Stimulated activated naive CD4-positive, alpha-beta T cell treated with Interleukin-2 at 50 U/mL for 16 hours (primary cell): Measurements from ENCODE around the gene CYP2W1.
"Not testable (repeated sequence)": the region's sequence is repeated elsewhere in the genome, so short reads cannot be mapped to it uniquely, and the experiment has no call there.

ENCODE experiments used
- DNase-seq: peaks from one replicate; lab custom pipeline; 2025; lab: John Stamatoyannopoulos, UW

The CYP2W1 gene, protein sequence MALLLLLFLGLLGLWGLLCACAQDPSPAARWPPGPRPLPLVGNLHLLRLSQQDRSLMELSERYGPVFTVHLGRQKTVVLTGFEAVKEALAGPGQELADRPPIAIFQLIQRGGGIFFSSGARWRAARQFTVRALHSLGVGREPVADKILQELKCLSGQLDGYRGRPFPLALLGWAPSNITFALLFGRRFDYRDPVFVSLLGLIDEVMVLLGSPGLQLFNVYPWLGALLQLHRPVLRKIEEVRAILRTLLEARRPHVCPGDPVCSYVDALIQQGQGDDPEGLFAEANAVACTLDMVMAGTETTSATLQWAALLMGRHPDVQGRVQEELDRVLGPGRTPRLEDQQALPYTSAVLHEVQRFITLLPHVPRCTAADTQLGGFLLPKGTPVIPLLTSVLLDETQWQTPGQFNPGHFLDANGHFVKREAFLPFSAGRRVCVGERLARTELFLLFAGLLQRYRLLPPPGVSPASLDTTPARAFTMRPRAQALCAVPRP

DNA sequence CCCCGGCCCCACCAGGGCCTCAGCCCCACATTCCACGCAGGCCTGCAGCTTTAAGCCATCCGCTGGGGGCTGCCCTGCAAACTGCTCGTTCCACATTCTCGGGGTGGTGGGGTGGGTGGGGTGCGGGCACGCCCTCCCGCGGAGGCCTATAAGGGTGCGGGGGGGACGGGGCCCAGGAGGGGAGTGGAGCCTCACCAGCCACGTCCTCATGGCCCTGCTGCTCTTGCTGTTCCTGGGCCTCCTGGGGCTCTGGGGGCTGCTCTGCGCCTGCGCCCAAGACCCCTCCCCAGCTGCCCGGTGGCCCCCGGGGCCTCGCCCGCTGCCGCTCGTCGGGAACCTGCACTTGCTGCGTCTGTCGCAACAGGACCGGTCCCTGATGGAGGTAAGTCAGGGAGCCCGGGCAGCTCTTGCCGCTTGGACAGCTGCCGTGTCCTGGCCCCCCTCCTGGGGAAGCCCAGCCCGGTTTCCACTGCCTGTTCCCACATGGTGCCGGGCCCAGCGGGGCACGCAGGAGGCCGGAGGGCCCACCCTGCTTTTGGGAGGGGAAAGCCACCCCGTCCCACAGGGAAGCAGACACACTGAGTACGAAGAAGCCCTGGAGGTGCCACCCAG lies at the start of gene CYP2W1:
CYP2W1 (plus strand) TSS at position 178 of the 612 bp plus-strand sequence; CDS start at position 209, 31 bp downstream.
- DNase-seq, result no peak

DNA sequence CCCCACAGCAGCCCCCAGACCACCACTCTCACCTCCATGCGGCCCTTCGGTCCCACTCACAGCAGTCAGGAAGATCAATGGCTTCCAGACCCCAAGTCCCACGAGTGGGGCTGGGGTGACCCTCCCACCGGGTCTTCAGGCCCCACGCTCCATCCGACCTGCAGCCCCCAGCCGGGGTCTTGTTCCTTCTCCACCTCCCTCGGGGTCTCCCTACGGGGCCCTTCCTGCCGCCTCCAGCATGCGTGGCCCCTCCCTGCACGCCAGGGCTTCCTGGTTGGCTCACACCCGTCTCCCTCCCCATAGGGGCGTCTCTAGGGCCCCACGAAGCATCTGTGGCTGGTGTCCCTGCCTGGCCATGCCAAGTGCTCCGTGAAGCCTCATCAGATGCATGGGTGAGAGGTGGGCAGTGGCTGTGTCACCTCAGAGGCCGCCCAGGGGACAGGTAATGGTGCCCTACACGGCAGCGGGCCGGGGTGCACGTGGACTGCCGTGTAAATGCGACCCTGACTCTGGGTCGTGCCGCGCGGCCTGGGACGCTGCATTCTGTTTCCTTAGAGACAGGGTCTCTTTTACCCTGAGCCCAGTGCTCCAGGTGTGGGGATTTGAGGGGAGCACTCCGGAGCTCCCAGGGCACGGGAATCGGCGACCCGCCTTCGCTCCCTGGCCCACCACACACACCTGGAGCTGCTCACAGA lies 48.4 kb upstream of the CYP2W1 start:
- DNase-seq, result no peak

DNA sequence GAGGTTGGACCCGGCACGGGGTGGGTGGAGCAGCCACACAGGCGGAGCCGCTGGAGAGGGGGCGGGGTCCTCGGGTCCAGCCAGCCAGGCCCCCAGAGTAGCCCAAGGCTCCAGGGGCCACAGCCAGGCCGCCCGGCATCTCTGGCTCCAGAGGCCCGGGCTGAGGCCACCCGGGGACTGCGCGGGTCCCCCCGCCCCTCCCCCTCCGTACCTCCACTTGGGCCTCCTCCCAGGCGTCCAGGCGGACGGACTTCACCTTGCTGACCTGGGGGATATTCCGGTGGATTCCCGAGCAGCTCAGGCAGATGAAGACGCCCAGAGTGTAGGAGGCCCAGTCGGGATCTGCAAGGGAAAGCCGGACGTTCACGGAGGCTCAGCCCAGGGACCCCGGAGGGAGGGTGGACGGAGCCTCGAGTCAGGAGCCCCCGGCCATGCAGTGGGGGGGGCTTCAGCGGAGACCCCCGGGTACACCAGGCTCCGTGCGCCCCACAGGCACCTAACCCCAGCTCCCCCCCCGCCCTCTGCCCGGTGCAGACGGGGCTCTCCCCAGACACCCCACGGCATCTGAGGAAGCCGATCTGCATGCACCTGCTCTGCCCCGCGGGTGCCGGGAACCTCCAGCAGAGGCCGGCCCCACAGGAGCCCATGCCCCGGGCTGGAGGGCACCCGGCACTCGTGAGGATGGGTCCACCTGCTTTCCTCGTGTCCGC lies 47.7 kb upstream of the CYP2W1 start:
- DNase-seq, result no peak

DNA sequence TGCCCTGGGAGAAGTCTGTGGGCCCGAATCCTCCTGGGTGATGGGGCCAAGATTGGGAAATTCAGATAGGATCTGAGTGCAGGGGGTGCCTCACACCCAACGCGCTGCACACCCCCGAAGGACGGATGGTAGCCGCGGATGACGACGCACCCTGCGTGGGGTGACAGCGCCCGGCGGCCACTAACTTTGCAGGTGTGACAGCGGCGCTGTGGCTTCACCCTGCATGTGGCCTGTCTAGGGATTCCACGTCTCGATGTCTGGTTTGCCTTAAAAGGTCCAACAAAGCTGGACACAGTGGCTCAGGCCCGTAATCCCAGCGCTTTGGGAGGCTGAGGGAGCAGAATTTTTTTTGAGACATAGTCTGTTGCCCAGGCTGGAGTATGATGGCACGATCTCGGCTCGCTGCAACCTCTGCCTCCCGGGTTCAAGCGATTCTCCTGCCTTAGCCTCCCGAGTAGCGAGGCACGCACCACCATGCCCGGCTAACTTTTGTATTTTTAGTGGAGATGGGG lies 47.1 kb upstream of the CYP2W1 start:
- no peak for DNase-seq

DNA sequence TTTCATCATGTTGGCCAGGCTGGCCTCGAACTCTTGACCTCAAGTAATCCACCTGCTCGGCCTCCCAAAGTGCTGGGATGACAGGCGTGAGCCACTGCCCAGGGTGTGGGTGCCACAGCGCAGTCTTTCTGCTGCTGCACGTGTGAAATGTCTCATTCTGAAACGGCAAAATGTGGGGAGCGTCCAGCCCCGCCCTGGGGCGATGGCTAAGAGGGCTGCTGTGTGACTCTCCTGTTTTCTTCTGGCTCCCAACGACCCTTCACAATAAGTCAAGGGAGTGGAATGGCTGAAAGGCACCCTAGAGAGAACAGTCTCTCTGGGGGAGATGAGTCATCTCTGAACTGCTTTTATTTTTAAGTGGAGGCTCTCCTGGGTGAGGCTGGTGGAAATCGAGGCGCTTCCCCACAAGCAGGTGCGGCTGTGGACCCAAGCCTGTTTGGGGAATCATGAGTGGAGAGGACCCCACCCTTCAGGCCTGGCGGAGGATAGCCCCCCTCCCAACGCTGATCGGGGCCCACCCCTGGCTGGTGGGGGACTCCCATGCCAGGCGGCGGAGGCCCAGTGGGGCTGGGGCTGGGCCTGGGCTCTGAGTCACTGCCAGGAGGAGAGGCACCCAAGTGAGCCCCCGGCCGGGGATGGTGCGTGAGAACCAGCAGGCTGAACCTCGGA lies 46.5 kb upstream of the CYP2W1 start:
- peak; percentile 31 for DNase-seq

DNA sequence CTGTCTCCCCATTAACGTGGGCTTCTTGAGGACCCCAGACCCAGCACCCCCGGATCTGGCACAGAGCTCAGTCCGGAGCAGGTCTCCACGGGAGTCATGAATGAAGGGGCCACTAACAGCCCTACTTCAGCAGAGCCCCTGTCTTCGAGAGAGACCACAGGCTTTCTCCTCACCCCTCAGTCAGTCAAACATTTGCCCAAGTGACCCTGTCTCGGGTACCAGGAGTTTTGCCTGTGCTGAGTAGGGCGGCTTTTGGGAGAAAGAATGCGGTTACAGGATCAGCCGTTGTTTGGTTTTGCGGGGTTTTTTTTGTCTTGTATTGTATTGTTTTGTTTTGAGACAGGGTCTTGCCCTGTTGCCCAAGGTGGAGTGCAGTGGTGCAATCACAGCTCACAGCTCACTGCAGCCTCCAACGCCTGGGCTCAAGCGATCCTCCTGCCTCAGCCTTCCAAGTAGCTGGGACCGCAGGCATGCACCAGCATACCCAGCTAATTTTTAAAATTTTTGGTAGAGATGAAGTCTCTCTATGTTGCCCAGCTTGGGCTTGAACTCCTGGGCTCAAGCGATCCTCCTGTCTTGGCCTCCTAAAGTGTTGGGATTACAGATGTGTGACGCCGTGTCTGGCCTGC lies 45.0 kb upstream of the CYP2W1 start:
- no peak for DNase-seq

DNA sequence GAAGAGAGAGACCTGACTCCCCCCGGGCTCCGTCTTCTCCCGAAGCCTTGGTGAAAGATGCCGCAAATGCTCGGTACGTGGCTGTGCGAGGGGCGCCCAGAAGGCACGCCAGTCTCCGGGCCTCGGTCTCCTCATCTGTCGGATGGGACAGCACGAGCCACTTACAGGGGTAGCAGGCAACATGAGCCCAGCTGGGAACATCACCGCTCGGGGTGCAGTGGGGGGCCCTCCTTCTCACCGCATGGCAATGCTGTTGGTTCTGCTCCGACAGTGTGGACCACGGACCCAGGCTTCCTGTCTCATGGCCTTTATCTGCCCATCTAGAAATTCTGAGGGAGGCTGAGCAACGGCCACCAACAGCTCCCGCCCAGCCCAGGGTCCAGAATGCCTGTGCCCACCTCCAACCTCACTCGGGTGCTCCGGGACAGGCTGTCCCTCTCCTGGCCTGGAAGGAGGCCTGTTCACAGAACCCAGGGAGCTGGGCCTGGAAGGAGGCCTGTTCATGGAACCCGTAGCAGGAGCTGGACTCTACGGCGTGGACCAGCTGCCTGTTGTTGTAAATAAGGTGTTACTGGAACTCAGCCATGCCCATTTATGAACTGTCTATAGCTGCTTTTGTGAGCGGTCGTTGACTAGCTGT lies 44.3 kb upstream of the CYP2W1 start:
- DNase-seq, result no peak

DNA sequence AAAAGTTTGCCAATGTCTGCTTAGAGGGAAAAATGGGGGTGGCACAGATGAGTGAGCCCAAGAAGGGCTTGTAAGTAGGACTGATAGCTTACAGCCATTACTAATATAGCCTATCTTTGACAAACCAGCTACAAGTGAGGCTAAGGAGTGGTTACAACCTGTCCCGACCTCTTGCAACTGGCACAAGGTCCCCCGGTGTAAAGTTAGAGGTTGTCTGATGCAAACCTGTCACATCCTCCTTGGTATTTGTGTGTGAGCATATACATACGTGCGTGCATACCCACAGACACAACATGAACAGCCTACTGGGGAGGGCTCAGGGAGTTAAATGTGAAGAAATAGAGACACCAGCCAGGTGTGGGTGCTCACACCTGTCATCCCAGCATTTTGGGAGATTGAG lies 43.1 kb upstream of the CYP2W1 start:
- no peak for DNase-seq

DNA sequence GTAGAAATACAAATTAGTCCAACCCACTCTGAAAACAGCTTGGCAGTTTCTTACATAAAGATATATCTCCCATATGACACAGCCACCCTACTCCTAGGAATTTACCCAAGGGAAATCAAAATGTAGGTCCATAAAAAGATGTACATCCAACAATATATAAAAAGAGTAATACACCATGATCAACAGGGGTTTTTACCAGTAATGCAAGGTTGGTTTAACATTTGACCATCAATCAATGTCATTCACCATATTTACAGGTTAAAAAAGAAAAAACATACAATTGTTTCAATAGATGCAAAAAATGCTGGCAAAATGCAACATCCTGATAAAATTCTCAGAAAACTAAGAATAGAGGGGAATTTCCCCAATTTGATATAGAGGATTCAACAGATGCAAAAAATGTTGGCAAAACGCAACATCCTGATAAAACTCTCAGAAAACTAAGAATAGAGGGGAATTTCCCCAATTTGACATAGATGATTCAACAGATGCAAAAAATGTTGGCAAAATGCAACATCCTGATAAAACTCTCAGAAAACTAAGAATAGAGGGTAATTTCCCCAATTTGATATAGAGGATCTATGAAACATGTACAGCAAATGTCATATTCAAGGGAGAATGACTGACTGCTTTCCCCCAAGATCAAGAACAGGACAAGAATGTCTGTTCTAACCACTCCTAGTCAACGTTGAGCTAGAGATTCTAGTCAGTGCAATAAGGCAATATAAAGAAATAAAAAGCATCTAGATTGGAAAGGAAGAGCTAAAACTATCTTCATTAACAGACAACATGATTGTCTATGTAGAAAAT lies 42.2 kb upstream of the CYP2W1 start:
- no peak for DNase-seq

DNA sequence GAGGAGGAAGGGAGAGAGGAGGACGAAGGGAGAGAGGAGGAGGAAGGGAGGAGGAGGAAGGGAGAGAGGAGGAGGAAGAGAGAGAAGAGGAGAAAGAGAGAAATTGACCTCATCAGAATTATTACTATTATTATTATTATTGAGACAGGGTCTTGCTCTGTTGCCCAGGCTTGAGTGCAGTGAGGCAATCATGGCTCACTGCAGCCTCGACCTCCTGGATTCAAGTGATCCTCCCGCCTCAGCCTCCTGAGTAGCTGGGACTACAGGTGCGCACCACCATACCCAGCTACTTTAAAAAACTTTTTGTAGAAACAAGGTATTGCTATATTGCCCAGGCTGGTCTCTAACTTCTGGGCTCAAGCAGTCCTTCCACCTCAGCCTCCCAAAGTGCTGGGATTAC lies 39.2 kb upstream of the CYP2W1 start:
- not testable (repeated sequence) for DNase-seq

DNA sequence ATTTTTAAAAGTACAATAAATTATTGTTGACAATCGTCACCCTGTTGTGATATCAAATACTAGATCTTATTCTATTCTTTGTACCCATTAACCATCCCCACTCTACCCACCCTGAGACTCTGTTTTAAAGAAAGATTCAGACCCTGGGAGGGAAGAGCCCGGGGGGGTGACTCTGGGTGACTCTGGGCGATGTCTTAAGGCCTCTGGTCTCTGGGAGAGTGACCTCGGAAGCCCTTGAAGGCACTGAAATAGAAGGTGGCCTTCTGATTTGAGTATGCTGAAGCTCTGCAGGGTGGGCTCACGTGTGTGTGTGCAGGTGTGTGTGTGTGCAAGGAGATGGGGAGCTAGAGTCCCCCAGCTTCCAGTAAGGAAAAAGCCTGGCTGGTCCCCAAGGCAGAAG lies 38.2 kb upstream of the CYP2W1 start:
- no peak for DNase-seq

DNA sequence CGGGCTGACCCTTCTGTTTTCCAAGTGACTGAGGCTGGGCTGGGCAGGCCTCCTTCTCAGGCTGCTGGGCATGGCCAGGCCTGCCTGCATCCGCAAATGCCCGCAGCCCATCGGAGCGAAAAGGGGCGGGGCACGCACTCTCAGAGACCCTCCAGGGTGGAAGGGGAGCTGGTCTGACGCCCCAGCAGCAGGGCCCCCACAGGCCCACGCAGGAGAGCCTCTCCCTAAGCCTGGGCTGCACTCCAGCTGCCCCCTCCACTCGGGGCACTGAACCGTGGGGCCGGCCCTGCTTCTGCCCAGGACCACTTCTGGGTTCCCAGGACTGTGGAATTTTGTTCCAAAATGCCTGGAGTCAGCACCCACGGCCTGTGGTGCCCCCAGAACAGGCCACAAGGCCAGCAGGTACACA lies 37.8 kb upstream of the CYP2W1 start:
- DNase-seq, result no peak

DNA sequence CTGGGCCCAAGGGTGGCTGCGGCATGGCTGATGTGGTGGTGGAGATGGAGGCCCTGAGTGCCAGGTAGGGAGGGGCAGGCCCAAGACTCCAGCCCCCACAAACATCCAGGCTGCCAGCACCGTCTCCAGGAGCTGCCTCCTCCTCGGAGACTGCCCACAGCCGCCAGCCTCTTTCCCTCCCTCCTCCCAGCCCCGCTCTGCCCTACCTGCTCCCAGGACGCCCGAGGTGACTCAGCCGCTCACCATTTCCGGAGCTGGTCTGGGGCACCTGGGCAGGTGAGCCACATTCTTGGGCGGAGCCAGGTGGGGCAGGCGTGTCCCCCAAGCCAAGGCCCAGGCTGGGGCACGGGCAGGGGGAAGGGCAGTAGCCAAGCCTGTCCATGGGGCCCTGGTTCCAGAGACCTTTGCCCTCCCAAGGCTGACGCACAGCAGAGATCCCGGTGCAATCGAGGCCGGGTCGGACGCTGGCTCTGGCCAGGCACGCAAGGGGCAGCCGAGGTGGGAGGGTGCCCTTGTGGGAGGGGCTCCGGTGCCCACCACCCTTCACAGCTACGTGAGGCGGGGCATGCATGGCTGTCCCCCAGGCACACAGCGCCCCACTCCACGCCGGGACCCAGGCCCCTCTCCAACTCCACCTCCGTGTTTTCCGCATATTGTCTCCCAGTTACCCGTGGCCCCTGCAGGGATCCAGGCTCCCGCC lies 37.3 kb upstream of the CYP2W1 start:
- DNase-seq, result no peak

DNA sequence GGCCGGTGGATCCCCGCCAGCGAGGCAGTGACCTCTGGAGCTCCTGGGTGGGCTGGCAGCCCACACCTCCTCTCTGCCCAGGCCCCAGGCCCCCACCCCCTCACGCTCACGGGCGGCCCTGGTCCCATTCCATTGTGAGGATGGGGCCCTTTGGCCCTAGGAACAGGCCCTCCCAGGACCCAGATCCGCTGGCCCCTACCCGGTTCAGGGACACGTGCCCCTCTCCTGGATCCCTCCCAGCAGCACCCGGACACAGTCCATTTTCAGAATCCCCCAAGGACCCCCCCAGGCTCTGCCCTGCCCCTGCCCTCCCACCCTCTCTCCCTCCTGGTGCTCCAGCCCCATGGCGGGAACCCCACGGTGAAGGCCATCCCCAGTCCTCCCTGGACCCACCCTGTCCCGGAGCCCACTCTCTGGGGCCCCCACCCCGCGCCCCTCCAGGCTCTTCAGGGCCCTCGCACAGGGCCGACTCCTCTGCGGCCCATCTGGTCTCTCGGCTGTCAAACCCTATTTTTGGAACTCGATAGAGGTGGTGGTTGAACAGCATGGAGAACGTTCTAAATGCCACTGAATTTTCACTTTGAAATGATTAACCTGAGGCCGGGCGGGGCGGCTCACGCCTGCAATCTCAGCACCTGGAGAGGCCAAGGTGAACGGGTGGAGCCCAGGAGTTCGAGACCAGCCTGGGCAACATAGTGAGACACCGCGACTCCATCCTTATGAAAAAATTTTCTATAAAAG lies 36.6 kb upstream of the CYP2W1 start:
- DNase-seq, result no peak

DNA sequence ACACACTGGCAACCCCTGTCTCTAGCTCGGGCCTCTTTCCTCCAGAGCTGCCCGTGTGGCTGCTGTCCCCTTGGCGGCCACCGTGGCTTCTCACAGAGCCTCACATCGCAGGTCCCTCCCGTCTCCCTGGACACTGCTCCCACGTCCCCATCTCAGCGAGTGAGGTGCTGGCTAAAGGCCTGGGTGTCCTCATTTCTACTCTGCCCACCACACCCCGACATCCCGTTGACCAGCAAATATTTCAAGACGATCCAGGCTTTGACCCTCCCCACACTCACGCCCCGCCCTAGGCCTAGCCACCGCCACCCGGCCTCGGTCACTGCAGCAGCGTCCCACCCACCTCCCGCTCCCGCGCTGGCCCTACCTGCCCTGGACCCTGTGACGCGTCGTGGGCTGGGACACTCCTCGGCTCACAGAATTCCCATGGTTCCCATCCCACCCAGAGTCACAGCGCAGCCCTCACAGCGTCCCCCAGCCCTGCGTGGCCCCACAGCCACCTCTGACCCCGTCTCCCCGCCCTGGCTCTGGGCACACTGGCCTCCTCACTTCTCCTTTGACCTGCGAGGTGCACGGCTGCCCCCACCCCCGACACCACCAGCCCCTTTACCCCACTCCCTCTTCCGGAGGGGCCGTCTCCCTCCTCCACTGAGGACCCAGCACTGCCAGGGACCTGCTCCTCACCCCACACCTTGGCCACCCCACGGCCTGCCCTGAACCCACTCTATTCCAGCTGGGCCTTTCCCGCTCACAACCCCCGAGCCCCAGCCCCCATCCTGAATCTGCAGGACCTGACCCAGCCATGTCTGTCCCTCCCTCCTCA lies 35.4 kb upstream of the CYP2W1 start:
- DNase-seq, result no peak

DNA sequence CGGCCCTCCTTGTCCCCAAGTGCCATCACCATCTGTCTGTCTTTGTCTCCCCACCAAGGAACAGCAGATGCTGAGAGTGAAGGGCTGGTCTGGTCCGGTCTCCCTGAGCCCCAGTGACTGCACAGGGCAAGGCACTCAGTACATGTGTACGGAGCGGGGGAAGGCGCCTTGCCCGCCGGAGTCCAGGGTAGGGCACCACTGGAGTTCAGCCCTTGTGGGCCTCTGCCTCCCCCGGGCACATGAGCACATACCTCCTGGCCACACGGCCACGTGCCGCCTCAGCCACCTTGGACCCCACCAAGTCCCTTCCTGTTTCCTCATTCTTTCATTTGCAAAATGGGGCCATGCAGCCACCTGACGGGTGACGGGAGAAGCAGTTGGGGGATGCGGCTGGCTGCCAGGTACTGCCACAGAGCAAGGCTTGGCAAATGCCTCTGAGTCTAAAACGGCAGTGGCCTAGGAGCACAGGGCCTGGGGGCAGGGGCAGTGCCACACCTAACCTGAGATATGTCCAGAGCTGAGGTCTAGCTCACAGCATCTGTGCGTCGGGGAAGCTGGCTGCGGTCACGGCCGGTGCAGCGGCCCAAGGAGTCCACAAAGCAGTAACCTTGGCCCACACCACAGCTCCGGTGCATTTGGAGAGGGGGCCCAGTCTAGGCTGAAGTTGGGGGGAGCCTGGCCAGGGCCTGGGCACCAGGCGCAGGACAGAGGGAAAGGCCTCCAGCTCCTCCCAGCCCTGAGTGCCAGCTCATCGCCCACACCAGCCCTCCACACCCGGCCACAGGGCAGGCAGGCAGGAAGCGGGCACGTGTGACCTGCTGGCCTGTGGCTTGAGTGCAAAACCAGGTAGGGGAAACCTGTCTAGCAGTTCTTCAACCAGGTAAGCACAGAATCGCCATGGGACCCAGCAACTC lies 33.7 kb upstream of the CYP2W1 start:
- no peak for DNase-seq
